Measurements from ENCODE around the gene PLCG2.

The PLCG2 gene

DNA sequence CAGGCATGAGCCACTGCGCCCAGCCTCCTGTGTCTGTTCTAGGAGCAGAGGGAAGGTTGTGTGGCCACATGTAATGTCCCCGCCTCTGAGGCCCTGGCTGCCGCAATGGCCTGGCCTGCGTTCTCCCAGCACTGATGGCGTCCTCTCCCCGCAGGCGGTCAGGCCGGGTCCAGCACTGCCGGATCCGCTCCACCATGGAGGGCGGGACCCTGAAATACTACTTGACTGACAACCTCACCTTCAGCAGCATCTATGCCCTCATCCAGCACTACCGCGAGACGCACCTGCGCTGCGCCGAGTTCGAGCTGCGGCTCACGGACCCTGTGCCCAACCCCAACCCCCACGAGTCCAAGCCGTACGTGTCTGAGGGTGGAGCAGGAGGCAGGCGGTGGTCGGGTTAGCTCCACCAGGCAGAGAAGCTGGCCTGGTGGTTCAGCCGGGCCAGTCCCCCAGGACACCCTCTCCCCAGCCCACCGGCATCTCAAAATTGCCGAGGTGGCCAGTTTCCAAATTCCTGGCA is 131.3 kb downstream of the PLCG2 start:
- CTCF ChIA-PET = no interaction called here
- H3K27ac ChIP-seq = no peak overlapping the region
- TF ChIP-seq, protein P1, sequence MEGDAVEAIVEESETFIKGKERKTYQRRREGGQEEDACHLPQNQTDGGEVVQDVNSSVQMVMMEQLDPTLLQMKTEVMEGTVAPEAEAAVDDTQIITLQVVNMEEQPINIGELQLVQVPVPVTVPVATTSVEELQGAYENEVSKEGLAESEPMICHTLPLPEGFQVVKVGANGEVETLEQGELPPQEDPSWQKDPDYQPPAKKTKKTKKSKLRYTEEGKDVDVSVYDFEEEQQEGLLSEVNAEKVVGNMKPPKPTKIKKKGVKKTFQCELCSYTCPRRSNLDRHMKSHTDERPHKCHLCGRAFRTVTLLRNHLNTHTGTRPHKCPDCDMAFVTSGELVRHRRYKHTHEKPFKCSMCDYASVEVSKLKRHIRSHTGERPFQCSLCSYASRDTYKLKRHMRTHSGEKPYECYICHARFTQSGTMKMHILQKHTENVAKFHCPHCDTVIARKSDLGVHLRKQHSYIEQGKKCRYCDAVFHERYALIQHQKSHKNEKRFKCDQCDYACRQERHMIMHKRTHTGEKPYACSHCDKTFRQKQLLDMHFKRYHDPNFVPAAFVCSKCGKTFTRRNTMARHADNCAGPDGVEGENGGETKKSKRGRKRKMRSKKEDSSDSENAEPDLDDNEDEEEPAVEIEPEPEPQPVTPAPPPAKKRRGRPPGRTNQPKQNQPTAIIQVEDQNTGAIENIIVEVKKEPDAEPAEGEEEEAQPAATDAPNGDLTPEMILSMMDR (conservative IDR thresholded peaks at IDR 0.05; ENCODE audit: low read depth) = no peak
- no peak for DNase-seq (ENCODE audit: low spot score)
- POLR2A ChIA-PET (ENCODE audit: low non-redundant PET) = no interaction called here

DNA sequence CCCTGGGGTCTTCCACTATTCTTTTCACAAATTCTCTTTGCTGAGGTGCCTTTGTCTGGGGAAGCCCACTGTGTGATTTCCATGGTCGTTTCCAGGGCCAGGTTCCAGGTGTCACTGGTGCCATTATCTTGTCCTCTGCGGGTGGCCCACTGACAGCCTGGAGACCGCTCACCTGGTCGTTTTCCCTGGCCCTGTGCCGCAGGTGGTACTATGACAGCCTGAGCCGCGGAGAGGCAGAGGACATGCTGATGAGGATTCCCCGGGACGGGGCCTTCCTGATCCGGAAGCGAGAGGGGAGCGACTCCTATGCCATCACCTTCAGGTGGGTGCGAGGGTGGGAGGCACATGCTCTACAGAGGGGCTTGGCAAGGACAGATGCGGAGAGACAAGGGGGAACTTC is 133.3 kb downstream of the PLCG2 start:
- POLR2A ChIA-PET (ENCODE audit: low non-redundant PET) = no interaction called here
- no peak for DNase-seq (ENCODE audit: low spot score)
- H3K27ac ChIP-seq = no peak overlapping the region
- TF ChIP-seq, protein P1 (conservative IDR thresholded peaks at IDR 0.05; ENCODE audit: low read depth) = no peak
- CTCF ChIA-PET = no interaction called here

DNA sequence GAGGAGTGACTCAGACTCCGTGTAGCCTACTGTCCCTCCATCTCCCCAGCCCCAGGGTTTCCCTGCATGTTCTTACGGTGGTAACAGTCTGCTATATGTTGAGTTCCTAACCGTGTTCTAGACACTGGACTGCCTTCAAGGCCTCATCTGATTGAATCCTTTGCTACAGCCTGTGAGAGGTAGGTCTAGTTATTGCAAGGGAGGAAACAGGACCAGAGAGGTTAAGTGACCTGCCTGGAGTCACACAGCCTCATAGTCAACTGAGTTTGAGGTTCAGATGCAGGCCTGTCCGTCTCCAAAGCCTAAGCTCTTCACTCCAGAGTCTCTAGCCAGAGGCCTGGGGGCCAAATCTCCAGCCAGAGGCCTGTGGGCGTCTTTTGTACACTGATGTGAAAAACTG is 134.1 kb downstream of the PLCG2 start:
- CTCF ChIA-PET = no interaction called here

DNA sequence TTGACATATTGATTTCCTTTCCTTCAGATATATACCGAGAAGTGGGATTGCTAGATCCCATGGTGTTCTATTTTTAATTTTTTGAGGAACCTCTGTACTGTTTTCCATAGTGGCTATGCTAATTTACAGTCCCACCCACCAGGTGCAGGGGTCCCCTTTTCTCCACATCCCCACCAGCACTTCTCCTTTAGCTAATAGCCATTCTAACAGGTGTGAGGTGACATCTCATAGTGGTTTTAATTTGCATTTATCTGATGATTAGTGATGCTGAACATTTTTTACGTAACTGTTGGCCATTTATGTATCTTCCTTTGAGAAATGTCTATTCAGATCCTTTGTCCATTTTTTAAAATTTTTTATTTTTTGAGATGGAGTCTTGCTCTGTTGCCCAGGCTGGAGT is 138.3 kb downstream of the PLCG2 start:
- TF ChIP-seq, protein P1 (conservative IDR thresholded peaks at IDR 0.05; ENCODE audit: low read depth) = no peak
- no peak overlapping the region for H3K27ac ChIP-seq
- DNase-seq (ENCODE audit: low spot score) = no peak
- POLR2A ChIA-PET (ENCODE audit: low non-redundant PET) = no interaction called here
- CTCF ChIA-PET = no interaction called here

More for the DNA sequence above, 134.1 kb downstream of the PLCG2 start:
- H3K27ac ChIP-seq = no peak overlapping the region
- TF ChIP-seq, protein P1 (conservative IDR thresholded peaks at IDR 0.05; ENCODE audit: low read depth) = no peak
- DNase-seq (ENCODE audit: low spot score) = no peak
- POLR2A ChIA-PET (ENCODE audit: low non-redundant PET) = no interaction called here

DNA sequence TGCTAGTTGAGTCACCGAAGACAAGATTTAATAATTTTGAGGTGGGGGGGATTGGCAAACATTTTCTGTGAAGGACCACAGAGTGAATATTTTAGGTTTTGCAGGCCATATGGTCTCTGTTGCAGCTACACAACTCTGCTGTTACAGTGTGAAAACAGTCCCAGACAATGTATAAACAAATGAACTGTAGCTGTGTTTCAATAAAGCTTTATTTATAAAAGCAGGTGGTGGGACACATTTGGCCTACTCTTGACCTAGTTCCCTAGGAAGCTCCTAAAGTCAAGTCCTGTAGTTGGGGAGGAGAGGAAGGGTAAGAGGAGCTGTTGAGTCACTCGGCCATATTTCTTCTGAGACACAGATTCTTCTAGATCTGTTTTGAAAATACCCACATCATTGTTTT is 139.8 kb downstream of the PLCG2 start:
- no peak overlapping the region for H3K27ac ChIP-seq
- ChIA-PET CTCF (interaction anchor here (0.7 kb wide), 1 partner anchor 13 kb away, joined by 6 read pairs; no protein-coding TSS in a partner anchor), POLR2A (ENCODE audit: low non-redundant PET) (no interaction called here)
- DNase-seq (ENCODE audit: low spot score) = no peak
- TF ChIP-seq, protein P1 (conservative IDR thresholded peaks at IDR 0.05; ENCODE audit: low read depth) = no peak

DNA sequence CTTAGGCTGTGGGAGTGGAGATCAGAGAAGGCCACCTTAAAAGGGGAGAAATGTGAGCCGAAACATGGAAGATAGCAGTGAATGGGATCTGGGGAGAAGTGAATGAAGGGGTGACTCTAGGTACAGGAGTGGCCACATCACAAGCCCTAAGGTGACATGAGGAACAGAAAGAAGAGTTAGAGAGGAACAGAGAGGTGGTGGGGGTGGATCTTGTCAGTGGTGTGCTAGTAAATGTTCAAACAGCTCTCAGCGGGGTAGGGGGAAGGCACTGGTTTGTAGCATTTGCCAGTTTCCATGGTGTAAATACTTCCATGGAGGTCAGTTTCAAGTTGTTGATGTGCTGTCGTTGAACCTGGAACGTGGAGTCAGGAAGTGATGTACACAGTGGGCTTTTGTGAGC is 141.4 kb downstream of the PLCG2 start:
- no peak overlapping the region for H3K27ac ChIP-seq
- CTCF ChIA-PET = no interaction called here
- no peak for DNase-seq (ENCODE audit: low spot score)
- TF ChIP-seq, protein P1 (conservative IDR thresholded peaks at IDR 0.05; ENCODE audit: low read depth) = no peak
- POLR2A ChIA-PET (ENCODE audit: low non-redundant PET) = no interaction called here
